ENCODE results near the gene HACD1.

HACD1 gene

GRCh38 chr10:17562614-17563013, 54.6 kb downstream of the HACD1 start:
- TF ChIP-seq CTCF (IDR thresholded peaks at IDR 0.05; ENCODE audit: control insufficient read depth, insufficient read depth, low read depth, low read length, missing control alignments) = no peak
- no peak overlapping the region for H3K4me3 ChIP-seq (ENCODE audit: control insufficient read depth, low read depth, low read length)
- DNase-seq (ENCODE audit: low read depth) = peak; percentile 53

- no peak for DNase-seq (ENCODE audit: low read depth)
- no peak for TF ChIP-seq CTCF (IDR thresholded peaks at IDR 0.05; ENCODE audit: control insufficient read depth, insufficient read depth, low read depth, low read length, missing control alignments)
- H3K4me3 ChIP-seq (ENCODE audit: control insufficient read depth, low read depth, low read length) = no peak overlapping the region
These were observed 56.1 kb downstream of the HACD1 start for GRCh38 chr10:17561111-17561510.

DNA sequence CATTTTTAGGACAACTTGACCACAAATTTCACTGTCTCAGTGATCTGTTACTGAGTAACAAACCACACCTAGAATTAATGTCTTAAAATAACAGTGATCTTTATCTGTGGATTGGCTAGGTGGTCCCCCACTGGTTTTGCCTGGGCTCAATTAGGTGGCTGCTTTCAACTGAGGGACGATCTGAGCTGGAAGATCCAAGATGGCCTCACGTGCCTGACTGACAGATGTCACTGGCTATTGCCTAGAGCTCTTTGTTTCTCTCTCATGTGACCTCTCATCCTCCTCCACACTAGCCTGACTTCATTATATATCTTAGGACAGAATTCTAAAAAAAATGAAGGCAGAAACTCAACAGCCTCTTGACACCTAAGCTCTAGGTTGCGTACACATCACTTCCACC, 59.7 kb downstream of the HACD1 start:
- H3K4me3 ChIP-seq (ENCODE audit: control insufficient read depth, low read depth, low read length) = no peak overlapping the region
- no peak for DNase-seq (ENCODE audit: low read depth)
- TF ChIP-seq CTCF (IDR thresholded peaks at IDR 0.05; ENCODE audit: control insufficient read depth, insufficient read depth, low read depth, low read length, missing control alignments) = no peak

DNA sequence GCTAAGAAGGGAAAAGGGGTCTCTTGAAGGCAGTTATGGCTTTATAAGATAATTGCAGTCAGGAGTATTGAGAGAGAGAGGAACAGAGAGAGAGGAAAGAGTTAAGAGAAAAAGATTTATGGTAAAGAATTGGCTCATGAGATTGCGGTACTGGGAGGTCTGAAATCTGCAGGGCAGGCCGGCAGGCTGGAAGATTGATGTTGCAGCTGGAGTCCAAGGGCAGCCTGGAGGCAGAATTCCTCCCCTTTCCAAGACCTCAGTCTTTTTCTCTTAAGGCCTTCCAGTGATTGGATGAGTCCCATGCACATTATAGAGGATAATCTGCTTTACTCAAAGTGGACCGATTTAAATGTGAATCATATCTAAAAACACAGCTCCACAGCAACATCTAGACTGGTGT, 68.4 kb downstream of the HACD1 start:
- TF ChIP-seq CTCF (IDR thresholded peaks at IDR 0.05; ENCODE audit: control insufficient read depth, insufficient read depth, low read depth, low read length, missing control alignments) = no peak
- DNase-seq (ENCODE audit: low read depth) = no peak
- no peak overlapping the region for H3K4me3 ChIP-seq (ENCODE audit: control insufficient read depth, low read depth, low read length)

DNA sequence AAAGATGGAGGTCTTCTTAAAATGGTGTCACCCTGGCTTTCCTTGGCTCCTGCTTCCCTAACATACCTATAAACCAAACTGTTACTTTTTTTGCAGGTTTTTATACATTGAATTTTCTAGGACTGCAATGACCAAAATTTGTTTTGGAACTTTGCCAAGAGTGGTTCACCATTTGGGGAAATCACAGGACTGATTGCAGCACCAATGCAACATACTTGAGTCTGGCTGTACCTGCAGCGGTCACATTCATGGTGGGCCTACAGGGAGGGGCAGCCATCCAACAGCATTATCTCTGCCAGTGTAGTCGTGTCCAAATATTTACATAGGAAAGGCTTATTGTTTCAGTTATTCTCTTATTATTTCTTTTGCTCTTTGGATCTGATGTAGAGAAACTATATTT, 69.0 kb downstream of the HACD1 start:
- TF ChIP-seq CTCF (IDR thresholded peaks at IDR 0.05; ENCODE audit: control insufficient read depth, insufficient read depth, low read depth, low read length, missing control alignments) = no peak
- no peak for DNase-seq (ENCODE audit: low read depth)
- no peak overlapping the region for H3K4me3 ChIP-seq (ENCODE audit: control insufficient read depth, low read depth, low read length)

- no peak for TF ChIP-seq CTCF (IDR thresholded peaks at IDR 0.05; ENCODE audit: control insufficient read depth, insufficient read depth, low read depth, low read length, missing control alignments)
- no peak for DNase-seq (ENCODE audit: low read depth)
- H3K4me3 ChIP-seq (ENCODE audit: control insufficient read depth, low read depth, low read length) = no peak overlapping the region
These were observed 70.1 kb downstream of the HACD1 start for GRCh38 chr10:17547060-17547459.

- H3K4me3 ChIP-seq (ENCODE audit: control insufficient read depth, low read depth, low read length) = no peak overlapping the region
- no peak for DNase-seq (ENCODE audit: low read depth)
- no peak for TF ChIP-seq CTCF (IDR thresholded peaks at IDR 0.05; ENCODE audit: control insufficient read depth, insufficient read depth, low read depth, low read length, missing control alignments)
These were observed 72.7 kb downstream of the HACD1 start for GRCh38 chr10:17544465-17544864.
